Posterior cingulate gyrus (tissue), 11 donors: ENCODE results near the gene SURF4.

ENCODE experiments used
- DNase-seq, 10 donors: peaks; one replicate each; pipeline versions ENCODE4 v3.0.0 to v3.0.0-alpha.2; 2020 to 2021; ENCODE audit warnings: mixed read lengths in 3 of 10
- intact Hi-C: fragments of 100-400 bp; cut with DNase I; formaldehyde crosslinking; loops from one replicate; pipeline ENCODE4 v1.15.1; 2023

SURF4 gene

GRCh38 chr9:133356391-133357091, 19.3 kb downstream of the SURF4 start, which contains the start of the genes SURF1 and SURF2:
SURF1 (minus strand) TSS chr9:133356487; CDS start chr9:133356453, 34 bp downstream.
SURF2 (plus strand) TSS chr9:133356550; CDS start chr9:133356593, 43 bp downstream.
- DNase-seq: peak; percentile 80 to 98 (median 88)

GRCh38 chr9:133355881-133356357, 19.9 kb downstream of the SURF4 start:
- DNase-seq: peak in 2 of 10 donors; percentile 25 to 82

More at GRCh38 chr9:133356391-133357091, 19.3 kb downstream of the SURF4 start, which contains the start of the genes SURF1 and SURF2:
- intact Hi-C loops: loop anchor here (5.0 to 10.0 kb wide), 2 partner anchors 58 to 121 kb away; partner anchors contain the start of genes REXO4 and SLC2A6

DNA sequence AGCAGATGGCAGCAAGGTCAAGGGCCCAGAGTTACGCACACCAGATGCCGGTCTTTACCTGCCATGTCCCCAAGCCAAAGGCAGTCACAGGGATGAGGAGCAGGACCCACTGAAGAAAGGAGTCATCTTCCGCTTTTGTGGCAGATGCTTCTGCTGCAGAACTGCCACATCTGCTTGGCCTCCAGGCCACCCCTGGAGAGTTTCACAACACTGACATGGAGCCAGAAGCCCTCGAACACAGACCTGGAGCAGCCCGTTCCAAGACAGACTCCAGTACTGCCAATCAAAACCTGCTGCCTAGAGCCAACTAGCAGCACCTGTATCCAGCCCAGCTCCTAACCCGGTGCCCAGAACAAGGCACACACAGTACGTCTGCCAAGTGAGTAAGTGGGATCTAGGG, 21.1 kb downstream of the SURF4 start:
- intact Hi-C loops: loop anchor here (5.0 to 10.0 kb wide), 2 partner anchors 60 to 123 kb away; partner anchors contain the start of genes REXO4 and SLC2A6
- no peak for DNase-seq

More at GRCh38 chr9:133355881-133356357, 19.9 kb downstream of the SURF4 start:
- intact Hi-C loops: loop anchor here (5.0 to 10.0 kb wide), 2 partner anchors 59 to 121 kb away; partner anchors contain the start of genes REXO4 and SLC2A6

DNA sequence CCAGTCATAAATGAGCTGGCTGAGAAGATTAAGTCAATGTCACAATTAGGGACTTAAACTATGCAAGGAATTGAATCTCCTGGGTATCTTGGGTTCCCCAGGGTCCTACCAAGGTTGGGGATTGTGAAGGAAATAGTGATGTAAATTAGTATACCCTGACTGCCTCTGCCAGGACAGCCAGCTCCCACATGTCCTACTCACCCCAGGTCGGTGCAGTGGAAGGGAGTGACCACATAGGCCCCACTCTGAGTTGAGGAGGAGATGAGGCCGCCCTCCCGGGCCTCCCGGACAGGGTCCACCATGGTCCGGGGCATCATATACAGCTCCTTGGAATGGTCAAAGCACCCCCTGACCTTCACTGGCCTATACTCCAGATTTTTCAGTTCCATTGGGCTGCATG, 22.3 kb downstream of the SURF4 start:
- DNase-seq: peak in 2 of 10 donors; percentile 18 to 55
- intact Hi-C loops: loop anchor here (10.0 kb wide), 1 partner anchor 61 kb away; the partner anchor contains the start of gene REXO4

DNA sequence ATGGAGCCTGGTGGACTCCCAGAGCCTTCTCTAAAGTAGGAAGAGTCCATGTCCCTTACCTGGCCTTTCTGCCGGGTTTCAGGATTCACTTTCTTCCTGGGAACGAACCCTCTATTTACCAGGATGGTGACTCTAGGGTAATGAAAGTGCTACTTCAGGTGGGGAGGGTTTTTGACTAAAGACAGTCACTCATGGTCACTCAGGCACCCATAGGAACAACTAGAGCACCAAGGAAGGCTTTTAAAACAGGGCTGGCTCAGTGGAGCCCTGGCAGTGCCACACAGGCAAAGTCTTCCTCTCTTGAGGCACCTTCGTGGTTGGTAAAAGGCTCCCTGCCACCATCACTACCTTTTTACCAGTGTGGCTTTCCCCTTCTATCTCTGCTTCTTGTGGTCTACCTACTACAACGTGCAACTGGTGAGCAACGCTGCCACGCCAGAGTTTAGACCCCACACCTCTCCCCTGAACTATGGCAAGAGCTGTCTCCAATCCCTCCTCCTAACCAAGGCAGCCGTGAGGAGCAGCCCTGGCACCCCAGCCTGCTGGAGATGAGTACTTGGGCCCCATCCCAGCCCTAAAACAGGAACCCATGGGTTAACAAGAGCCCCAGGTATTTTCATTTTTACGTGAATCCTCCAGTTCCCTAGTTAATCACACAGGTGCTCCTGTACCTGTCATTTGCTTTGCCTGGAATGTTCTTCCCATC, 23.1 kb downstream of the SURF4 start:
- intact Hi-C loops: loop anchor here (10.0 kb wide), 1 partner anchor 62 kb away; the partner anchor contains the start of gene REXO4
- peak in 2 of 10 donors; percentile 18 to 32 for DNase-seq

- intact Hi-C loops: loop anchor here (10.0 kb wide), 1 partner anchor 63 kb away; the partner anchor contains the start of gene REXO4
- DNase-seq: peak in 3 of 10 donors; percentile 69 to 84 (median 78)
These were observed 23.8 kb downstream of the SURF4 start for GRCh38 chr9:133351908-133352634.

- DNase-seq: peak in 1 of 10 donors; percentile 44
- intact Hi-C loops: loop anchor here (10.0 kb wide), 1 partner anchor 63 kb away; the partner anchor contains the start of gene REXO4
These were observed 24.3 kb downstream of the SURF4 start for GRCh38 chr9:133351526-133351907.

DNA sequence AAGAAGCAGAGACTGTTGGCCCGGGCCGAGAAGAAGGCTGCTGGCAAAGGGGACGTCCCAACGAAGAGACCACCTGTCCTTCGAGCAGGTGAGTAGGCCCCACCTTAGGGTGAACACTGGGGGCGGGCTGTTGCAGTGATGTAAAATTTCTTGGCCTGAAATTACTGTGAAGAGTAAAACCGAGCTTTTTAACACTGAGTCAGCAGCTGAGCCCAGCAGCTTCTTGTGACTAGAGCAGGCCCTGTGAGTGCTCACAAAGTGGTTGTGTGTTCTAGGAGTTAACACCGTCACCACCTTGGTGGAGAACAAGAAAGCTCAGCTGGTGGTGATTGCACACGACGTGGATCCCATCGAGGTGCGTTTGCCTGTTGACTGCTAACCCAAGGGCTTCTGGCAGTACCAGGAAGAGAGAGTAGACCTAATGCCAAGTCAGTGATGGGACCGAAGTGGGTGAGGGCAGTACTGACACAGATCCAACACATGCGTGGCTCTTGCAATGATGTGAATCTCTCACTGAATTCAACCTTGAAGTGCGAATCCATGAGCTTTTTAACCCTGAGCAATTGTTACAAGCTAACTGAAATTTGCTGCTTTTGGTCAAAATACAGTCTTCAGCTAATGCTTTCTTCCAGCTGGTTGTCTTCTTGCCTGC, 25.8 kb downstream of the SURF4 start:
- DNase-seq: peak in 2 of 10 donors; percentile 19 to 43
- intact Hi-C loops: loop anchor here (10.0 kb wide), 1 partner anchor 65 kb away; the partner anchor contains the start of gene REXO4

DNA sequence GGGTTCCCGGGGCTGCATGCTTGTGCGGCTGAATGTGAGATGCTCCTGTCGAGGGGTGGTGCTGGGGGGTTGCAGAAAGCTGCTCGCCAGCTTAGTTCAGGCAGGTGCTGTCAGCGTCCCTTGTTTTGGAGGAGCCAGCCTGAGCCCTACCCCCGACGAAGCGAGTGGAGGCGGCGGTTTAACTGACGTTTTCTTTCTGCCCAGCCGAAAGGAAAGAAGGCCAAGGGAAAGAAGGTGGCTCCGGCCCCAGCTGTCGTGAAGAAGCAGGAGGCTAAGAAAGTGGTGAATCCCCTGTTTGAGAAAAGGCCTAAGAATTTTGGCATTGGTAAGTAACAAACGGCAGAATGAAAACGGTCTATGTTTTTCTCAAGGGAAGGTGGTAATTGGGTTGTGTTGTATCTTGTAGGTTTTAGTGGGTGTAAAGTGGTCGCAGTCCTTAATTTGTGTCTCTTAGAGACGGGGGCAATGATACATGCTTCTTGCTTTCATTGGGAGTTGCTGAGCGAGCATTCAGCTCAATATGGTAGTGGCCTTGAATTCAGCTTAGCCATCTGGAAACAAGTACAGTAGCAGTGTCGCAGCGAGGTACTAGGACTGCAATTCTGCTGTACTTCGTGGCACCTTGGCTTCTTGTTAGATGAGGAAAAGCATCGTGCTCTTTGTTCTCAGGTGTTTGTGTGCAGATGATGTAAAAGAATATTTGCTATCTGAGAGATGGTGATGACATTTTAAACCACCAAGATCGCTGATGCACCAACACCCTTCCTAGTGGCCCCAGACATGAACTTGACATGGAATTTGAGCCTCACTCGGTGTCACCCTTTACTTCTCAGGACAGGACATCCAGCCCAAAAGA, 26.9 kb downstream of the SURF4 start:
- intact Hi-C loops: no loop called here
- peak in 2 of 10 donors; percentile 62 to 82 for DNase-seq

- intact Hi-C loops: no loop called here
- DNase-seq: peak; percentile 79 to 98 (median 86)
These were observed 27.7 kb downstream of the SURF4 start, which contains the start of the genes MED22 and RPL7A for GRCh38 chr9:133347985-133348717. MED22 (minus strand) TSS chr9:133348131; CDS start chr9:133346662, 1,469 bp downstream. RPL7A (plus strand) TSS chr9:133348218; CDS start chr9:133348244, 26 bp downstream.

GRCh38 chr9:133347515-133347984, 28.3 kb downstream of the SURF4 start:
- intact Hi-C loops: no loop called here
- DNase-seq: peak in 1 of 10 donors; percentile 79

- intact Hi-C loops: no loop called here
- DNase-seq: peak in 1 of 10 donors; percentile 68
These were observed 29.7 kb downstream of the SURF4 start for GRCh38 chr9:133346021-133346785.

GRCh38 chr9:133345596-133345995, 30.3 kb downstream of the SURF4 start:
- intact Hi-C loops: no loop called here

GRCh38 chr9:133344979-133345378, 30.9 kb downstream of the SURF4 start:
- intact Hi-C loops: no loop called here
- DNase-seq: peak in 1 of 10 donors; percentile 79

More at GRCh38 chr9:133345596-133345995, 30.3 kb downstream of the SURF4 start:
- peak in 1 of 10 donors; percentile 58 for DNase-seq

DNA sequence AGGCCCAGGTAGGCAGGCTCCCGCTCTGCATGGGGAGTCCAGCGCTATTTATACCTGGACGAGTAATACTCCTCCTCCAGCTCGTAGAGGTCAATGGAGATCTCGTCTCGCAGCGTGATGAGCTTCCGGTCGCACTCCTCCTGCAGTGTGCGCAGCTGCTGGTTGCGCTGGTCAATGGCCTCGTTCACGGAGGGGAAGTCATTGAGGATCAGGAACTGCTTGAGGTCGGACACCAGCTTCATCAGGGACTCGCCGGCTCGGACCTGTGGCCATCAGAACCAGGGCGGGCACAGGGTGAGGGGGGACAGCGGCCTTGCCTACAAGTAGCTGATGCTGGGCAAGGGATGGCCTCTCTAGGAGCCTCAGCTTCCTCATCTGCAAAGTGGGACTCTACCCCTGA, 31.8 kb downstream of the SURF4 start:
- peak in 1 of 10 donors; percentile 56 for DNase-seq

GRCh38 chr9:133342570-133342969, 33.3 kb downstream of the SURF4 start:
- DNase-seq: no peak
- intact Hi-C loops: no loop called here

More for the DNA sequence above, 31.8 kb downstream of the SURF4 start:
- intact Hi-C loops: no loop called here
